T-cell (primary cell): ENCODE data around the gene KRT33A. TPM values are rescaled to one million over a fixed set of nuclear protein-coding genes. Genes with fewer than 3 reads are reported as not detected.

ENCODE experiments used
- ATAC-seq, 4 experiments: fragments of 200-7000 bp in 3 of 4; fragments of 150-1000 bp in 1 of 4; cut with Tn5 transposase; replicated peaks in 1 of 4; 1 replicate in 3 of 4; 2 replicates in 1 of 4; pipeline ENCODE4 v1.10.0; 2021; ENCODE audit warnings: moderate library complexity in 3 of 4, mild to moderate bottlenecking in 2 of 4, moderate number of reproducible peaks in 1 of 4
- CTCF ChIA-PET, 2 donors: fragments of 300-600 bp; sonication (Branson Sonifier 250); formaldehyde crosslinking; loops; one replicate each; lab custom pipeline; 2022; ENCODE audit warnings: antibody characterized with exemption in 2 of 2; lab: Charles Lee
- POLR2A ChIA-PET, 2 donors: fragments of 300-600 bp; sonication (Branson Sonifier 250); formaldehyde crosslinking; loops; one replicate each; lab custom pipeline; 2022; ENCODE audit warnings: antibody characterized with exemption in 2 of 2; lab: Charles Lee
- DNase-seq, 35 experiments: peaks; one replicate each; pipeline versions ENCODE4 v3.0.0 to v3.0.0-alpha.2; 2013 to 2023
- H3K27ac ChIP-seq: one replicate; pipeline ENCODE4 v1.5.1; 2013; ENCODE audit warnings: low read length
- H3K27me3 ChIP-seq, 2 experiments: replicated peaks in 1 of 2; 1 replicate in 1 of 2; 2 replicates in 1 of 2; pipeline versions ENCODE4 v1.6.1 to v1.7.0; 2013; ENCODE audit warnings: low read length in 1 of 2, mixed read lengths in 1 of 2; ENCODE audit not compliant: control insufficient read depth in 2 of 2, insufficient read depth in 2 of 2; ENCODE audit errors: extremely low read depth in 1 of 2
- H3K36me3 ChIP-seq, 2 donors: 1 replicate in 1 of 2; 2 replicates in 1 of 2; pipeline versions ENCODE4 v1.6.1 to v1.7.0; 2013; ENCODE audit warnings: low read length in 1 of 2; ENCODE audit not compliant: control insufficient read depth in 2 of 2, insufficient read depth in 1 of 2; ENCODE audit errors: extremely low read depth in 1 of 2
- H3K4me1 ChIP-seq, 2 experiments: 1 replicate in 1 of 2; 2 replicates in 1 of 2; pipeline versions ENCODE4 v1.6.1 to v1.7.0; 2013; ENCODE audit warnings: low read length in 2 of 2, mixed read lengths in 1 of 2; ENCODE audit not compliant: insufficient read depth in 2 of 2, control insufficient read depth in 1 of 2; ENCODE audit errors: extremely low read depth in 1 of 2
- H3K4me3 ChIP-seq, 2 donors: 1 replicate in 1 of 2; 2 replicates in 1 of 2; pipeline versions ENCODE4 v1.5.1 to v1.7.0; 2013; ENCODE audit warnings: mild to moderate bottlenecking in 2 of 2, low read length in 1 of 2, moderate library complexity in 1 of 2; ENCODE audit not compliant: control insufficient read depth in 1 of 2; ENCODE audit errors: extremely low read depth in 1 of 2
- H3K9me3 ChIP-seq: 2 replicates; pipeline ENCODE4 v1.7.0; 2013
- H3K27ac Mint-ChIP-seq, 2 donors: one replicate each; pipeline ENCODE4 v1.8.0; 2020 to 2021; ENCODE audit warnings: mild to moderate bottlenecking in 2 of 2, mixed read lengths in 2 of 2
- H3K27me3 Mint-ChIP-seq, 2 donors: one replicate each; pipeline ENCODE4 v1.8.0; 2021 to 2022; ENCODE audit warnings: mixed read lengths in 2 of 2
- H3K36me3 Mint-ChIP-seq: one replicate; pipeline ENCODE4 v1.8.0; 2021; ENCODE audit warnings: mixed read lengths
- H3K4me1 Mint-ChIP-seq, 3 donors: one replicate each; pipeline ENCODE4 v1.8.0; 2020 to 2022; ENCODE audit warnings: mixed read lengths in 3 of 3, mild to moderate bottlenecking in 1 of 3
- H3K4me3 Mint-ChIP-seq, 3 donors: one replicate each; pipeline ENCODE4 v1.8.0; 2020 to 2022; ENCODE audit warnings: mild to moderate bottlenecking in 3 of 3, mixed read lengths in 3 of 3, moderate library complexity in 3 of 3
- H3K9me3 Mint-ChIP-seq, 3 donors: one replicate each; pipeline ENCODE4 v1.8.0; 2020 to 2022; ENCODE audit warnings: mixed read lengths in 3 of 3
- WGBS: methylation state at CpG from one replicate; pipeline ENCODE4 v1.1.5; 2013; ENCODE audit warnings: missing lambda C conversion rate; ENCODE audit not compliant: insufficient coverage; 5-methylcytosine and 5-hydroxymethylcytosine counted together
- total RNA-seq, 35 experiments: library from RNA in 6 of 35; stranded (reverse) in 6 of 35; fragments of 120-200 nt in 1 of 35; gene quantifications; one replicate each; pipeline versions ENCODE4 v1.2.1 to v1.2.4 and lab custom pipeline; 2013 to 2026

Gene KRT33A
- total RNA-seq, 5 donors from 2014 or later (not counting 1 experiment from before 2014, with no cell fraction given) = not detected

DNA sequence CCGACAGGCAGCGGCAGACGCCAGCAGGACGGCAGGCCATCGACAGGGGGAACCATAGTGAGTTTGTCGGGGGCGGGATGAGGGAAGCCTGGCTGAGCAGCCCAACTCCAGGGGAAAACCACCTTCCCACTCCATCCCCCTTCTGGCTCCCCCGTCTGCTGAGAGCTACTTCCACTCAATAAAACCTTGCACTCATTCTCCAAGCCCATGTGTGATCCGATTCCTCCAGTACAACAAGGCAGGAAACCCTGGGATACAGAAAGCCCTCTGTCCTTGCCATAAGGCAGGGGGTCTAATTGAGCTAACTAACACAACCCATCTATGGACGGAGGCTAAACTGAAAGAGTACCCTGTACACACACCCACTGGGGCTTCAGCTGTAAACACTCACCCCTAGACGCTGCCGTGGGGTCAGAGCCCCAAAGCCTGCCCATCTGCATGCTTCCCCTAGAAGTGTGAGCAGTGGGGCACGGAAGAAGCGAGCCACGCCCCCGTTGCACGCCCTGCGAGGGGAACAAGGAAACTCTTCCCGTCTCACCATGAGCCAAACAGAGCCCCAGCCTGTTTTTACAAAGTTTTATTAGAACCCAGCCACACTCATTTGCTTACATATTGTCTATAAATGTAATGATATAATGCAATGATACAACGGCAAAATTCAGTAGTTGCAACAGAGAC is 52.0 kb downstream of the KRT33A start:
- H3K36me3 Mint-ChIP-seq = peaks cover 3% of the 10 kb centered on the region
- H3K4me1 Mint-ChIP-seq = peaks cover 12 to 15% (median 12%) of the 10 kb centered on the region in 3 donors
- no peaks in the 10 kb centered on the region for H3K27me3 Mint-ChIP-seq
- no peak overlapping the region for H3K27ac ChIP-seq
- ATAC-seq (no peak), DNase-seq (no peak)
- no peaks in the 10 kb centered on the region for H3K36me3 ChIP-seq
- no peak overlapping the region for H3K4me3 ChIP-seq
- H3K27ac Mint-ChIP-seq = no peak overlapping the region
- H3K4me1 ChIP-seq = peaks cover 0 to 6% of the 10 kb centered on the region in 2 experiments
- ChIA-PET POLR2A (no interaction called here), CTCF (no interaction called here)
- peaks cover 0 to 7% of the 10 kb centered on the region in 2 experiments for H3K27me3 ChIP-seq
- peaks cover 0 to 9% (median 5%) of the 10 kb centered on the region in 3 donors for H3K9me3 Mint-ChIP-seq
- 91% methylated on average over 10 of the region's 20 CpGs for WGBS
- no peak overlapping the region for H3K4me3 Mint-ChIP-seq
- H3K9me3 ChIP-seq = no peaks in the 10 kb centered on the region

- ATAC-seq (no peak), DNase-seq (no peak)
- no peaks in the 10 kb centered on the region for H3K9me3 ChIP-seq
- no CpG with 5 or more reads among the region's 1 CpG for WGBS
- Mint-ChIP-seq H3K27ac (no peak overlapping the region), H3K9me3 (peaks cover 0 to 9% (median 5%) of the 10 kb centered on the region in 3 donors), H3K4me3 (no peak overlapping the region), H3K4me1 (peaks cover 9 to 12% (median 9%) of the 10 kb centered on the region in 3 donors), H3K27me3 (peaks cover 0 to 4% of the 10 kb centered on the region in 2 donors), H3K36me3 (peaks cover 3% of the 10 kb centered on the region)
- CTCF ChIA-PET = no interaction called here
- peaks cover 0 to 7% of the 10 kb centered on the region in 2 experiments for H3K27me3 ChIP-seq
- POLR2A ChIA-PET = no interaction called here
- H3K4me3 ChIP-seq = no peak overlapping the region
- no peak overlapping the region for H3K27ac ChIP-seq
- peaks cover 0 to 4% of the 10 kb centered on the region in 2 experiments for H3K4me1 ChIP-seq
- no peaks in the 10 kb centered on the region for H3K36me3 ChIP-seq
These were observed 53.8 kb downstream of the KRT33A start for GRCh38 chr17:41296846-41297245.

Other genes with a start within 250 kb of the KRT33A start
- gene KRTAP4-16, start 248.6 kb downstream of the KRT33A start, total RNA-seq = not detected
- not detected for gene KRTAP4-9, start 245.4 kb downstream of the KRT33A start, total RNA-seq
- not detected for gene KRTAP4-11, start 232.5 kb downstream of the KRT33A start, total RNA-seq
- gene KRTAP4-12, start 226.6 kb downstream of the KRT33A start, total RNA-seq = not detected
- gene KRTAP4-6, start 210.3 kb downstream of the KRT33A start, total RNA-seq = not detected
- not detected for gene KRTAP4-5, start 201.0 kb downstream of the KRT33A start, total RNA-seq
- gene KRTAP4-4, start 190.1 kb downstream of the KRT33A start, total RNA-seq = not detected
- not detected for gene KRTAP4-3, start 182.6 kb downstream of the KRT33A start, total RNA-seq
- gene KRTAP4-2, start 172.6 kb downstream of the KRT33A start, total RNA-seq = not detected
- not detected for gene KRTAP4-1, start 165.9 kb downstream of the KRT33A start, total RNA-seq
- not detected for gene KRTAP9-1, start 160.9 kb downstream of the KRT33A start, total RNA-seq
- not detected for gene KRTAP9-2, start 124.2 kb downstream of the KRT33A start, total RNA-seq
- not detected for gene KRTAP9-3, start 118.4 kb downstream of the KRT33A start, total RNA-seq
- not detected for gene KRTAP9-8, start 112.8 kb downstream of the KRT33A start, total RNA-seq
- gene KRTAP9-4, start 101.1 kb downstream of the KRT33A start, total RNA-seq = not detected
- not detected for gene KRTAP9-9, start 95.4 kb downstream of the KRT33A start, total RNA-seq
- not detected for gene KRTAP9-6, start 85.5 kb downstream of the KRT33A start, total RNA-seq
- gene KRTAP9-7, start 75.1 kb downstream of the KRT33A start, total RNA-seq = not detected
- gene KRTAP29-1, start 48.0 kb downstream of the KRT33A start, total RNA-seq = under 1 TPM in 2 of 5 donors, not detected in 3; 0.43 to 0.84 TPM
- gene KRTAP16-1, start 41.5 kb downstream of the KRT33A start, total RNA-seq = 1 to 10 TPM in 1 of 5 donors, under 1 TPM in 3, not detected in 1; 0.16 to 1.1 (median 0.45) TPM
- not detected for gene KRTAP17-1, start 35.1 kb downstream of the KRT33A start, total RNA-seq
- gene KRT33B, start 19.0 kb upstream of the KRT33A start, total RNA-seq = not detected
- not detected for gene KRT34, start 31.5 kb upstream of the KRT33A start, total RNA-seq
- not detected for gene KRT31, start 46.8 kb upstream of the KRT33A start, total RNA-seq
- not detected for gene KRT37, start 73.8 kb upstream of the KRT33A start, total RNA-seq
- gene KRT38, start 90.2 kb upstream of the KRT33A start, total RNA-seq = not detected
- not detected for gene KRT32, start 116.6 kb upstream of the KRT33A start, total RNA-seq
- gene KRT35, start 130.3 kb upstream of the KRT33A start, total RNA-seq = not detected
- gene KRT36, start 139.1 kb upstream of the KRT33A start, total RNA-seq = not detected
- not detected for gene KRT13, start 154.8 kb upstream of the KRT33A start, total RNA-seq
- gene KRT15, start 168.1 kb upstream of the KRT33A start, total RNA-seq = under 1 TPM in 2 of 5 donors, not detected in 3; 0.18 to 0.63 TPM
- 1 to 10 TPM in 3 of 5 donors, not detected in 2; 3.8 to 4.8 (median 4.1) TPM for gene KRT19, start 177.5 kb upstream of the KRT33A start, total RNA-seq
- gene KRT9, start 221.2 kb upstream of the KRT33A start, total RNA-seq = not detected
- not detected for gene KRT14, start 236.1 kb upstream of the KRT33A start, total RNA-seq